ENCODE data around the gene MYLK.

- TF ChIP-seq, protein P1, sequence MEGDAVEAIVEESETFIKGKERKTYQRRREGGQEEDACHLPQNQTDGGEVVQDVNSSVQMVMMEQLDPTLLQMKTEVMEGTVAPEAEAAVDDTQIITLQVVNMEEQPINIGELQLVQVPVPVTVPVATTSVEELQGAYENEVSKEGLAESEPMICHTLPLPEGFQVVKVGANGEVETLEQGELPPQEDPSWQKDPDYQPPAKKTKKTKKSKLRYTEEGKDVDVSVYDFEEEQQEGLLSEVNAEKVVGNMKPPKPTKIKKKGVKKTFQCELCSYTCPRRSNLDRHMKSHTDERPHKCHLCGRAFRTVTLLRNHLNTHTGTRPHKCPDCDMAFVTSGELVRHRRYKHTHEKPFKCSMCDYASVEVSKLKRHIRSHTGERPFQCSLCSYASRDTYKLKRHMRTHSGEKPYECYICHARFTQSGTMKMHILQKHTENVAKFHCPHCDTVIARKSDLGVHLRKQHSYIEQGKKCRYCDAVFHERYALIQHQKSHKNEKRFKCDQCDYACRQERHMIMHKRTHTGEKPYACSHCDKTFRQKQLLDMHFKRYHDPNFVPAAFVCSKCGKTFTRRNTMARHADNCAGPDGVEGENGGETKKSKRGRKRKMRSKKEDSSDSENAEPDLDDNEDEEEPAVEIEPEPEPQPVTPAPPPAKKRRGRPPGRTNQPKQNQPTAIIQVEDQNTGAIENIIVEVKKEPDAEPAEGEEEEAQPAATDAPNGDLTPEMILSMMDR (IDR thresholded peaks at IDR 0.05): no peak
- no peak for TF ChIP-seq POLR2A (IDR thresholded peaks at IDR 0.05)
These were observed 322.9 kb downstream of the MYLK start for GRCh38 chr3:123561188-123561587.
